Measurements from ENCODE around the gene PPFIA2. TPM values are rescaled to one million over a fixed set of nuclear protein-coding genes. Genes with fewer than 3 reads are reported as not detected.

Gene PPFIA2
- total RNA-seq, 1 experiment from 2014 or later: not detected

DNA sequence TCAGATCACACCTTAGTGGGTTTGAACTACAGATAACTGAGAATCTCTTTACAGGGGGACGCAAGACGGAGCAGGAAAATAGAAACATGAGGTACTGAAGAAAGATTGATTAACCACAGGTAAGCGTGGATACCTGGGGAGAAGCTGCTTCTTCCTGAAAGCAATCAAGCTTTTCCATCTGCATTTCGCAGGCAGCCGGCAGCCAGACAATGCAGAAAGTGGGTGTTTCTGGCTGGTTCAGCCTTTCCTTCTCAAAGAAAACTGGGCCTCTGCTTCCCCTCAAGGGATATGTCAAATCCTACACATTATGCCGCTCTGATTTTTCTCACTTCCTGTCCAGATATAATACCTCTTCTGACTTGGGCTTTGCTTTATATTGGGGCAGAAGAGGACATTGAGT lies 39.1 kb upstream of the PPFIA2 start:
- ATAC-seq (no peak), DNase-seq (ENCODE audit: low read depth, low spot score) (no peak)
- in situ Hi-C loops (cut with HindIII; ENCODE audit: low pct_unique_long_range_greater_than_20kb, low sequenced_read_pairs) (no loop called here), intact Hi-C loops (cut with micrococcal nuclease; ENCODE audit: unreplicated experiment) (no loop called here)
- ChIA-PET POLR2A (no interaction called here), CTCF (no interaction called here)
- no peaks in the 10 kb centered on the region for H3K4me1 ChIP-seq (ENCODE audit: control insufficient read depth, insufficient read depth, low read length)
- no peaks in the 10 kb centered on the region for H3K9me3 ChIP-seq (ENCODE audit: control insufficient read depth, insufficient read depth, low read depth, low read length)
- no peak overlapping the region for H3K4me3 ChIP-seq (ENCODE audit: low read depth in 2 of 2, low read length in 2 of 2)
- H3K27ac ChIP-seq (ENCODE audit: low read length): no peak overlapping the region
- no peaks in the 10 kb centered on the region for H3K36me3 ChIP-seq (ENCODE audit: control insufficient read depth, insufficient read depth, low read length)
- H3K27me3 ChIP-seq (ENCODE audit: control insufficient read depth, insufficient read depth, low read length): no peaks in the 10 kb centered on the region
- BruUV-seq (replicated peaks): no TSS peak
- TF ChIP-seq SIN3A (IDR thresholded peaks at IDR 0.05; ENCODE audit: borderline replicate concordance, insufficient read depth, low read depth, low read length) (no peak), TCF7L2 (IDR thresholded peaks at IDR 0.05; ENCODE audit: low read depth, low read length) (no peak), POLR2AphosphoS5 (IDR thresholded peaks at IDR 0.05; ENCODE audit: low read depth, low read length) (no peak)
- TF ChIP-seq, protein P1, sequence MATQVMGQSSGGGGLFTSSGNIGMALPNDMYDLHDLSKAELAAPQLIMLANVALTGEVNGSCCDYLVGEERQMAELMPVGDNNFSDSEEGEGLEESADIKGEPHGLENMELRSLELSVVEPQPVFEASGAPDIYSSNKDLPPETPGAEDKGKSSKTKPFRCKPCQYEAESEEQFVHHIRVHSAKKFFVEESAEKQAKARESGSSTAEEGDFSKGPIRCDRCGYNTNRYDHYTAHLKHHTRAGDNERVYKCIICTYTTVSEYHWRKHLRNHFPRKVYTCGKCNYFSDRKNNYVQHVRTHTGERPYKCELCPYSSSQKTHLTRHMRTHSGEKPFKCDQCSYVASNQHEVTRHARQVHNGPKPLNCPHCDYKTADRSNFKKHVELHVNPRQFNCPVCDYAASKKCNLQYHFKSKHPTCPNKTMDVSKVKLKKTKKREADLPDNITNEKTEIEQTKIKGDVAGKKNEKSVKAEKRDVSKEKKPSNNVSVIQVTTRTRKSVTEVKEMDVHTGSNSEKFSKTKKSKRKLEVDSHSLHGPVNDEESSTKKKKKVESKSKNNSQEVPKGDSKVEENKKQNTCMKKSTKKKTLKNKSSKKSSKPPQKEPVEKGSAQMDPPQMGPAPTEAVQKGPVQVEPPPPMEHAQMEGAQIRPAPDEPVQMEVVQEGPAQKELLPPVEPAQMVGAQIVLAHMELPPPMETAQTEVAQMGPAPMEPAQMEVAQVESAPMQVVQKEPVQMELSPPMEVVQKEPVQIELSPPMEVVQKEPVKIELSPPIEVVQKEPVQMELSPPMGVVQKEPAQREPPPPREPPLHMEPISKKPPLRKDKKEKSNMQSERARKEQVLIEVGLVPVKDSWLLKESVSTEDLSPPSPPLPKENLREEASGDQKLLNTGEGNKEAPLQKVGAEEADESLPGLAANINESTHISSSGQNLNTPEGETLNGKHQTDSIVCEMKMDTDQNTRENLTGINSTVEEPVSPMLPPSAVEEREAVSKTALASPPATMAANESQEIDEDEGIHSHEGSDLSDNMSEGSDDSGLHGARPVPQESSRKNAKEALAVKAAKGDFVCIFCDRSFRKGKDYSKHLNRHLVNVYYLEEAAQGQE (IDR thresholded peaks at IDR 0.05; ENCODE audit: insufficient read depth in 1 of 2, low read depth in 2 of 2, low read length in 1 of 2): no peak
- TF ChIP-seq, protein P2, sequence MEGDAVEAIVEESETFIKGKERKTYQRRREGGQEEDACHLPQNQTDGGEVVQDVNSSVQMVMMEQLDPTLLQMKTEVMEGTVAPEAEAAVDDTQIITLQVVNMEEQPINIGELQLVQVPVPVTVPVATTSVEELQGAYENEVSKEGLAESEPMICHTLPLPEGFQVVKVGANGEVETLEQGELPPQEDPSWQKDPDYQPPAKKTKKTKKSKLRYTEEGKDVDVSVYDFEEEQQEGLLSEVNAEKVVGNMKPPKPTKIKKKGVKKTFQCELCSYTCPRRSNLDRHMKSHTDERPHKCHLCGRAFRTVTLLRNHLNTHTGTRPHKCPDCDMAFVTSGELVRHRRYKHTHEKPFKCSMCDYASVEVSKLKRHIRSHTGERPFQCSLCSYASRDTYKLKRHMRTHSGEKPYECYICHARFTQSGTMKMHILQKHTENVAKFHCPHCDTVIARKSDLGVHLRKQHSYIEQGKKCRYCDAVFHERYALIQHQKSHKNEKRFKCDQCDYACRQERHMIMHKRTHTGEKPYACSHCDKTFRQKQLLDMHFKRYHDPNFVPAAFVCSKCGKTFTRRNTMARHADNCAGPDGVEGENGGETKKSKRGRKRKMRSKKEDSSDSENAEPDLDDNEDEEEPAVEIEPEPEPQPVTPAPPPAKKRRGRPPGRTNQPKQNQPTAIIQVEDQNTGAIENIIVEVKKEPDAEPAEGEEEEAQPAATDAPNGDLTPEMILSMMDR (IDR thresholded peaks at IDR 0.05): no peak

DNA sequence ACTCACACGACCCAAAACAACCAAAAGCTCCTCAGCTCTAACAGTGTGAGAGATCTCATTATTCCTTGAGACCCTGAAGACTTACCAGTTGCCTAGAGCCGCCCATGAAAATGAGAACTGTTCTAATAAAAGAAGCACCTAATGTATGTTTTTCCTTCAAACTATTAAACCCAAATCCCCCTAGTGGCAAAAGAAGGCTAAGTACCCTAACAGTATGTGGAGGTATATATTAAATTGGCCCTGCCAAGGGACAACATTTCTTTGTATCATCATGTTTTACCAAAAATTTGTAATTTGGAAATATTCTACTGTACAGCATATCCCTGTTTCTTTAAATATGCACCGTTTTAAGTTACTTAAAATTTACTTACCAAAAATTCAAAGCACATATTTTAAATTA lies 38.0 kb upstream of the PPFIA2 start:
- intact Hi-C loops (cut with micrococcal nuclease; ENCODE audit: unreplicated experiment): no loop called here
- in situ Hi-C loops (cut with HindIII; ENCODE audit: low pct_unique_long_range_greater_than_20kb, low sequenced_read_pairs): no loop called here
- DNase-seq (ENCODE audit: low read depth, low spot score) (no peak), ATAC-seq (no peak)
- no peaks in the 10 kb centered on the region for H3K4me1 ChIP-seq (ENCODE audit: control insufficient read depth, insufficient read depth, low read length)
- H3K36me3 ChIP-seq (ENCODE audit: control insufficient read depth, insufficient read depth, low read length): no peaks in the 10 kb centered on the region
- ChIA-PET POLR2A (no interaction called here), CTCF (no interaction called here)
- no peak for TF ChIP-seq SIN3A (IDR thresholded peaks at IDR 0.05; ENCODE audit: borderline replicate concordance, insufficient read depth, low read depth, low read length)
- TF ChIP-seq, protein P2 (IDR thresholded peaks at IDR 0.05): peak; percentile 39; the same call in 1 of the 2 replicates
- TF ChIP-seq POLR2AphosphoS5 (IDR thresholded peaks at IDR 0.05; ENCODE audit: low read depth, low read length): no peak
- TF ChIP-seq TCF7L2 (IDR thresholded peaks at IDR 0.05; ENCODE audit: low read depth, low read length): no peak
- TF ChIP-seq, protein P1 (IDR thresholded peaks at IDR 0.05; ENCODE audit: insufficient read depth in 1 of 2, low read depth in 2 of 2, low read length in 1 of 2): no peak
- BruUV-seq (replicated peaks): no TSS peak
- no peaks in the 10 kb centered on the region for H3K9me3 ChIP-seq (ENCODE audit: control insufficient read depth, insufficient read depth, low read depth, low read length)
- H3K4me3 ChIP-seq (ENCODE audit: low read depth in 2 of 2, low read length in 2 of 2): no peak overlapping the region
- no peaks in the 10 kb centered on the region for H3K27me3 ChIP-seq (ENCODE audit: control insufficient read depth, insufficient read depth, low read length)
- H3K27ac ChIP-seq (ENCODE audit: low read length): no peak overlapping the region

Measured in Panc1 (cell line).